Transverse colon (tissue), 4 donors: ENCODE results near the gene GJB3. TPM values are rescaled to one million over a fixed set of nuclear protein-coding genes. Genes with fewer than 3 reads are reported as not detected.
A peak's percentile ranks its signal among the peaks of the same experiment; 100 is the strongest.

Experiments used
- DNase-seq: peaks from one replicate; pipeline ENCODE4 v3.0.0-alpha.2; 2019
- H3K27ac ChIP-seq, 4 donors: fragments of 200-600 bp; sonication (generic); 2 replicates each; pipeline ENCODE4 v1.5.1; 2016 to 2018; ENCODE audit warnings: inconsistent platforms in 4 of 4
- H3K27me3 ChIP-seq: fragments of 200-600 bp; sonication (generic); 2 replicates; pipeline ENCODE4 v1.5.1; 2017; ENCODE audit warnings: inconsistent platforms
- H3K36me3 ChIP-seq, 4 donors: fragments of 200-600 bp; sonication (generic); 2 replicates each; pipeline ENCODE4 v1.5.1; 2017 to 2019; ENCODE audit warnings: inconsistent platforms in 4 of 4
- H3K4me1 ChIP-seq, 4 donors: fragments of 200-600 bp; sonication (generic); 2 replicates each; pipeline ENCODE4 v1.5.1; 2017 to 2020; ENCODE audit warnings: inconsistent platforms in 4 of 4
- H3K4me3 ChIP-seq, 4 donors: fragments of 200-600 bp; sonication (generic); 1 replicate in 1 of 4; 2 replicates in 3 of 4; pipeline versions ENCODE4 v1.5.1 to v1.6.1; 2017 to 2019; ENCODE audit warnings: inconsistent platforms in 4 of 4
- H3K9me3 ChIP-seq, 2 donors: fragments of 200-600 bp; sonication (generic); 2 replicates each; pipeline ENCODE4 v1.5.1; 2017 to 2019; ENCODE audit warnings: inconsistent platforms in 2 of 2
- CTCF ChIP-seq, 5 experiments: fragments of 200-600 bp in 3 of 5; fragments of 450-650 bp in 2 of 5; sonication (generic) in 3 of 5; IDR thresholded peaks; 1 replicate in 2 of 5; 2 replicates in 3 of 5; pipeline ENCODE4 v1.5.1; 2016 to 2017; ENCODE audit warnings: antibody characterized with exemption in 5 of 5, inconsistent platforms in 3 of 5, mild to moderate bottlenecking in 2 of 5, moderate library complexity in 1 of 5
- EP300 ChIP-seq: sonication (generic); formaldehyde crosslinking; IDR thresholded peaks from one replicate; pipeline ENCODE4 v1.6.1; 2017; ENCODE audit warnings: antibody characterized with exemption, low read depth
- POLR2A ChIP-seq: fragments of 450-650 bp; IDR thresholded peaks from one replicate; pipeline ENCODE4 v1.6.1; 2016; ENCODE audit warnings: antibody characterized with exemption, mild to moderate bottlenecking, moderate library complexity
- POLR2AphosphoS5 ChIP-seq, 3 donors: sonication (generic); formaldehyde crosslinking; IDR thresholded peaks; one replicate each; pipeline ENCODE4 v1.6.1; 2016; ENCODE audit warnings: antibody characterized with exemption in 3 of 3
- WGBS, 2 donors: methylation state at CpG; one replicate each; pipeline ENCODE4 v1.1.5; 2018; ENCODE audit warnings: low coverage in 1 of 2; 5-methylcytosine and 5-hydroxymethylcytosine counted together
- in situ Hi-C, 4 donors: fragments of 200-750 bp; cut with MboI; loops; one replicate each; pipeline versions ENCODE4 v1.15.0 to v1.15.1; 2017; ENCODE audit warnings: low sequenced_read_pairs in 3 of 4, low pct_ligation_motif_present in 1 of 4, low pct_unique_long_range_greater_than_20kb in 1 of 4
- intact Hi-C: fragments of 100-400 bp; cut with DNase I; formaldehyde crosslinking; loops from one replicate; pipeline ENCODE4 v1.15.1; 2023; ENCODE audit warnings: low total_unique reads
- total RNA-seq, 4 donors: library from RNA; depleted of rRNA; stranded (reverse); fragments of >200 nt; gene quantifications; one replicate each; pipeline ENCODE4 v1.1.0, GENCODE V29; 2016

Gene GJB3
- total RNA-seq, 4 donors from 2014 or later = 2.9 to 6.7 TPM; not detected in 2

- Histone ChIP-seq H3K27ac (peak overlapping the region in 2 of 4 donors; percentile 16 to 33), H3K9me3 (no peaks in the 10 kb centered on the region), H3K4me1 (peaks cover 0 to 23% (median 12%) of the 10 kb centered on the region in 4 donors), H3K4me3 (no peak overlapping the region), H3K27me3 (peaks cover 22% of the 10 kb centered on the region), H3K36me3 (no peaks in the 10 kb centered on the region)
- DNase-seq = peak; percentile 86
- in situ Hi-C loops (no loop called here), intact Hi-C loops (no loop called here)
- WGBS, 2 donors = 39% methylated on average over 14 of the region's 14 CpGs; no CpG with 5 or more reads in 1 of the 2 donors
- TF ChIP-seq POLR2A (no peak), POLR2AphosphoS5 (IDR thresholded peaks at IDR 0.05) (peak in 1 of 3 donors; percentile 32), CTCF (IDR thresholded peaks at IDR 0.05) (peak; percentile 63 to 87 (median 79))
These were observed 5.7 kb downstream of the GJB3 start for GRCh38 chr1:34786521-34787325.

GRCh38 chr1:34787461-34788420, 6.7 kb downstream of the GJB3 start:
- H3K27ac ChIP-seq = no peak overlapping the region
- DNase-seq = no peak
- no peak for TF ChIP-seq POLR2A
- TF ChIP-seq CTCF (IDR thresholded peaks at IDR 0.05) = peak in 1 of 5 experiments; percentile 13
- TF ChIP-seq EP300 = no peak
- no peak for TF ChIP-seq POLR2AphosphoS5 (IDR thresholded peaks at IDR 0.05)
- peaks cover 0 to 15% (median 6%) of the 10 kb centered on the region in 4 donors for H3K4me1 ChIP-seq
- H3K27me3 ChIP-seq = peaks cover 22% of the 10 kb centered on the region
- no peaks in the 10 kb centered on the region for H3K9me3 ChIP-seq
- no peaks in the 10 kb centered on the region for H3K36me3 ChIP-seq
- intact Hi-C loops = no loop called here
- H3K4me3 ChIP-seq = no peak overlapping the region
- in situ Hi-C loops = no loop called here
- WGBS, 2 donors = 61% methylated on average over 9 of the region's 9 CpGs; no CpG with 5 or more reads in 1 of the 2 donors

GRCh38 chr1:34790985-34791384, 10.0 kb downstream of the GJB3 start:
- peaks cover 0 to 8% (median 3%) of the 10 kb centered on the region in 4 donors for H3K4me1 ChIP-seq
- H3K4me3 ChIP-seq = no peak overlapping the region
- peaks cover 34% of the 10 kb centered on the region for H3K27me3 ChIP-seq
- no peak overlapping the region for H3K27ac ChIP-seq
- TF ChIP-seq POLR2A (no peak), CTCF (IDR thresholded peaks at IDR 0.05) (no peak), EP300 (no peak), POLR2AphosphoS5 (IDR thresholded peaks at IDR 0.05) (no peak)
- no peaks in the 10 kb centered on the region for H3K9me3 ChIP-seq
- in situ Hi-C loops (no loop called here), intact Hi-C loops (no loop called here)
- WGBS, 2 donors = 80 to 100% methylated on average over 1 to 6 of the region's 6 CpGs
- no peaks in the 10 kb centered on the region for H3K36me3 ChIP-seq
- no peak for DNase-seq

GRCh38 chr1:34792424-34792823, 11.4 kb downstream of the GJB3 start:
- H3K9me3 ChIP-seq = no peaks in the 10 kb centered on the region
- H3K36me3 ChIP-seq = no peaks in the 10 kb centered on the region
- H3K27ac ChIP-seq = peak overlapping the region in 1 of 4 donors; percentile 37
- WGBS, 2 donors = 53% methylated on average over 10 of the region's 10 CpGs; no CpG with 5 or more reads in 1 of the 2 donors
- intact Hi-C loops = no loop called here
- in situ Hi-C loops = no loop called here
- DNase-seq = no peak
- peaks cover 40% of the 10 kb centered on the region for H3K27me3 ChIP-seq
- TF ChIP-seq CTCF (IDR thresholded peaks at IDR 0.05) (no peak), EP300 (no peak), POLR2AphosphoS5 (IDR thresholded peaks at IDR 0.05) (no peak)
- peaks cover 0 to 8% (median 1%) of the 10 kb centered on the region in 4 donors for H3K4me1 ChIP-seq
- H3K4me3 ChIP-seq = peak overlapping the region in 1 of 4 donors; percentile 23
